Measurements from ENCODE around the gene MRPL39. TPM values are rescaled to one million over a fixed set of nuclear protein-coding genes. Genes with fewer than 3 reads are reported as not detected.

Gene MRPL39
- total and polyA plus RNA-seq, 2 donors (not counting 1 experiment from before 2014, with no cell fraction given): 10.1 to 19.7 TPM

- Histone ChIP-seq H2AFZ (ENCODE audit: insufficient read depth, low read depth, low read length, poor library complexity, severe bottlenecking) (no peak overlapping the region), H3K4me3 (ENCODE audit: control extremely low read depth in 1 of 5, extremely low read depth in 1 of 5, insufficient read depth in 1 of 5, low read depth in 2 of 5, low read length in 4 of 5) (no peak overlapping the region), H3K27me3 (replicated peaks in 1 of 4; ENCODE audit: control extremely low read depth in 1 of 4, control insufficient read depth in 3 of 4, insufficient read depth in 4 of 4, low read length in 3 of 4) (no peaks in the 10 kb centered on the region), H4K20me1 (ENCODE audit: control insufficient read depth, insufficient read depth, low read length, poor library complexity, severe bottlenecking) (no peaks in the 10 kb centered on the region), H3K36me3 (replicated peaks in 1 of 2; ENCODE audit: control extremely low read depth in 1 of 2, control insufficient read depth in 1 of 2, extremely low read depth in 1 of 2, insufficient read depth in 2 of 2, low read length in 1 of 2) (no peaks in the 10 kb centered on the region), H3K9ac (ENCODE audit: low read length) (no peak overlapping the region), H3K4me2 (replicated peaks; ENCODE audit: low read depth, low read length, poor library complexity, severe bottlenecking) (no peak overlapping the region), H3K4me1 (ENCODE audit: control insufficient read depth in 2 of 2, insufficient read depth in 2 of 2, low read length in 2 of 2) (no peaks in the 10 kb centered on the region), H3K27ac (ENCODE audit: low read length in 2 of 2) (no peak overlapping the region), H3K9me3 (ENCODE audit: control extremely low read depth in 1 of 3, control insufficient read depth in 2 of 3, insufficient read depth in 1 of 3, low read length in 2 of 3) (no peaks in the 10 kb centered on the region), H3K79me2 (ENCODE audit: control insufficient read depth, insufficient read depth, low read length) (no peaks in the 10 kb centered on the region)
- no peak overlapping the region for H3K4me3 Mint-ChIP-seq
- no peaks in the 10 kb centered on the region for H3K4me1 Mint-ChIP-seq
- TF ChIP-seq, protein P1, sequence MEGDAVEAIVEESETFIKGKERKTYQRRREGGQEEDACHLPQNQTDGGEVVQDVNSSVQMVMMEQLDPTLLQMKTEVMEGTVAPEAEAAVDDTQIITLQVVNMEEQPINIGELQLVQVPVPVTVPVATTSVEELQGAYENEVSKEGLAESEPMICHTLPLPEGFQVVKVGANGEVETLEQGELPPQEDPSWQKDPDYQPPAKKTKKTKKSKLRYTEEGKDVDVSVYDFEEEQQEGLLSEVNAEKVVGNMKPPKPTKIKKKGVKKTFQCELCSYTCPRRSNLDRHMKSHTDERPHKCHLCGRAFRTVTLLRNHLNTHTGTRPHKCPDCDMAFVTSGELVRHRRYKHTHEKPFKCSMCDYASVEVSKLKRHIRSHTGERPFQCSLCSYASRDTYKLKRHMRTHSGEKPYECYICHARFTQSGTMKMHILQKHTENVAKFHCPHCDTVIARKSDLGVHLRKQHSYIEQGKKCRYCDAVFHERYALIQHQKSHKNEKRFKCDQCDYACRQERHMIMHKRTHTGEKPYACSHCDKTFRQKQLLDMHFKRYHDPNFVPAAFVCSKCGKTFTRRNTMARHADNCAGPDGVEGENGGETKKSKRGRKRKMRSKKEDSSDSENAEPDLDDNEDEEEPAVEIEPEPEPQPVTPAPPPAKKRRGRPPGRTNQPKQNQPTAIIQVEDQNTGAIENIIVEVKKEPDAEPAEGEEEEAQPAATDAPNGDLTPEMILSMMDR (IDR thresholded peaks at IDR 0.05): no peak
- TF ChIP-seq EZH2 (IDR thresholded peaks at IDR 0.05; ENCODE audit: borderline replicate concordance, insufficient read depth, low read depth, low read length, poor library complexity, severe bottlenecking): no peak
- no peaks in the 10 kb centered on the region for H3K27me3 Mint-ChIP-seq
- no CpG with 5 or more reads among the region's 5 CpGs for WGBS (ENCODE audit: insufficient coverage)
- ATAC-seq (ENCODE audit: low read depth) (no peak), DNase-seq (no peak)
- no peak overlapping the region for H3K27ac Mint-ChIP-seq
- CTCF ChIA-PET: no interaction called here
- intact Hi-C loops (cut with micrococcal nuclease): no loop called here
- no peaks in the 10 kb centered on the region for H3K9me3 Mint-ChIP-seq (ENCODE audit: insufficient read depth)
- POLR2A ChIA-PET: no interaction called here
Observed at GRCh38 chr21:25552856-25553255, 54.4 kb downstream of the MRPL39 start.

- Histone ChIP-seq H3K4me2 (replicated peaks; ENCODE audit: low read depth, low read length, poor library complexity, severe bottlenecking) (no peak overlapping the region), H3K27ac (ENCODE audit: low read length in 2 of 2) (no peak overlapping the region), H3K36me3 (replicated peaks in 1 of 2; ENCODE audit: control extremely low read depth in 1 of 2, control insufficient read depth in 1 of 2, extremely low read depth in 1 of 2, insufficient read depth in 2 of 2, low read length in 1 of 2) (no peaks in the 10 kb centered on the region), H4K20me1 (ENCODE audit: control insufficient read depth, insufficient read depth, low read length, poor library complexity, severe bottlenecking) (no peaks in the 10 kb centered on the region), H3K4me1 (ENCODE audit: control insufficient read depth in 2 of 2, insufficient read depth in 2 of 2, low read length in 2 of 2) (no peaks in the 10 kb centered on the region), H3K4me3 (ENCODE audit: control extremely low read depth in 1 of 5, extremely low read depth in 1 of 5, insufficient read depth in 1 of 5, low read depth in 2 of 5, low read length in 4 of 5) (no peak overlapping the region), H3K9ac (ENCODE audit: low read length) (no peak overlapping the region), H3K27me3 (replicated peaks in 1 of 4; ENCODE audit: control extremely low read depth in 1 of 4, control insufficient read depth in 3 of 4, insufficient read depth in 4 of 4, low read length in 3 of 4) (no peaks in the 10 kb centered on the region), H2AFZ (ENCODE audit: insufficient read depth, low read depth, low read length, poor library complexity, severe bottlenecking) (no peak overlapping the region), H3K9me3 (ENCODE audit: control extremely low read depth in 1 of 3, control insufficient read depth in 2 of 3, insufficient read depth in 1 of 3, low read length in 2 of 3) (no peaks in the 10 kb centered on the region), H3K79me2 (ENCODE audit: control insufficient read depth, insufficient read depth, low read length) (no peaks in the 10 kb centered on the region)
- CTCF ChIA-PET: no interaction called here
- no CpG with 5 or more reads among the region's 1 CpG for WGBS (ENCODE audit: insufficient coverage)
- Mint-ChIP-seq H3K4me1 (no peaks in the 10 kb centered on the region), H3K9me3 (ENCODE audit: insufficient read depth) (no peaks in the 10 kb centered on the region), H3K27me3 (no peaks in the 10 kb centered on the region), H3K4me3 (no peak overlapping the region), H3K27ac (no peak overlapping the region)
- no peak for TF ChIP-seq EZH2 (IDR thresholded peaks at IDR 0.05; ENCODE audit: borderline replicate concordance, insufficient read depth, low read depth, low read length, poor library complexity, severe bottlenecking)
- TF ChIP-seq, protein P1 (IDR thresholded peaks at IDR 0.05): no peak
- intact Hi-C loops (cut with micrococcal nuclease): no loop called here
- no peak for DNase-seq
- POLR2A ChIA-PET: no interaction called here
- no peak for ATAC-seq (ENCODE audit: low read depth)
Observed at GRCh38 chr21:25551569-25551968, 55.7 kb downstream of the MRPL39 start.

Data from B cell (primary cell).